Activated T-cell treated with anti-CD3 and anti-CD28 coated beads, Interleukin-2, amount 50 U/mL, for 1 hour (primary cell): ENCODE data around the gene SSBP3.

ENCODE experiments used
- DNase-seq: peaks from one replicate; pipeline ENCODE4 v3.0.0-alpha.2; 2020

The SSBP3 gene

GRCh38 chr1:54282101-54282847, 123.9 kb downstream of the SSBP3 start:
- DNase-seq: no peak

GRCh38 chr1:54280651-54281050, 125.5 kb downstream of the SSBP3 start:
- DNase-seq: no peak

- DNase-seq: no peak
These were observed 126.7 kb downstream of the SSBP3 start for GRCh38 chr1:54279457-54279856.

DNA sequence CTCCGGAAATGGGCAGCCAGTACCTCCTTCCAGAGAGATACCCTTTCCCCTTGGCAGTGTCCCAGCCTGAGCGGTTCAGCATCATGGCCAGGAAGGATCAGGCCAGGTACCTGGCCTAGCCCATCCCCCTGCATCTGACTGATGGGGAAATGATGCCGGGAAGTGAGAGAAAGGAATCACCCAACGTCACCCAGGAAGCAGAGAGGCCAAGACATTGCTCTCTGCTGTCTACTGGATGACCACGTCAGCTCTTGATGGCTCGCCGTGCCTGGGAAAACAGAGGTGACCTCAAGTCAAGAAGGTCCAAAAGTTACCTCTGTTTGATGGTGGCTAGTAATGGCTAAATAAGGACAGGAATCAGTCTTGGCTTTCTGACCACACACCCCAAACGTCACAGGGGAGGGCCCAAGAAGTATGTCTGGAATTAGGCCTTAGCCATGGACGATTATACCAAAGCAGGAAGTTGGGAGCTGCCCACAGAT, 127.2 kb downstream of the SSBP3 start:
- DNase-seq: no peak

DNA sequence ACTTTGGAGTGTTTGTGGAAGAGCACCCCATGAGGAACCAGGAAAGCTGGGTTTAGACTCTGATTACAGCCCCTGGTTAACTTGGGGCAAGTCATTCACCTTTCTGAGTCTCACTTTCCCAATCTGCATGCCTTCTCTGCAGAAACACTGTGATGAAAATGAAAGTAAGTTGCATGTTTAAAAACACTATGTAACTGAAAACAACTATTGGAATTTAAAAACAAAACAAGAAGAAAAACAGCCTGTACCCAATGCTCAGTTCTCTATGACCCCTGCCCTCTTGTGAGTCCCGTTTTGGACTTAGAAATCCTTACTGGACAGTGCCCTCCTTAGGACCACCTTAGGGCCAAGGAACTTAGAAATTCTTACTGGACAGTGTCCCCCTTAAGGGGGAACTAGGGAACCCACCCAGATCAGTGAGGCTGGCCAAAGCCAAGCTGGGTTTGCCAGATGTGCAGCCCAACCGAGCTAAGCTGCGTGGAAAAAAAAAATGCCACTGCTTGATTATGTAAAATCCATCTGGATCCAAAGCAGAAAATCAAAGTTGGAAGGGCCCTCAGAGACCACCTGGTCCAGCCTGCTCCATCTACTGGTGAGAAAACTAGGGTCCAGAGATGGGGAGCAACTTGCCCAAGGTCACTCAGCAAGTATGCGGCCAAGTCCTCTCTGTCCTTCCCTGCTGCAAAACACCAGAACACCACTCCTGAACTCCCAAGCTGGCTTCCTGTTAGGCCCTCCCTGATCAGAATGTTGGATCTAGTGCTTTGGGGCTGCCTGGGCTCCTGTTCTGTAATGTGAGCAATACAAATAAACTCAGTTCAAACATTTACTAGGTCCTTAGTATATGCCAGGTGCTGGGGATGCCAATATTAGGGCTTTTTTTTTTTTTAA, 128.5 kb downstream of the SSBP3 start:
- no peak for DNase-seq

GRCh38 chr1:54276617-54277450, 129.4 kb downstream of the SSBP3 start:
- DNase-seq: no peak

GRCh38 chr1:54275349-54275748, 130.8 kb downstream of the SSBP3 start:
- DNase-seq: no peak

- no peak for DNase-seq
These were observed 131.3 kb downstream of the SSBP3 start for GRCh38 chr1:54274881-54275280.

GRCh38 chr1:54274448-54274847, 131.7 kb downstream of the SSBP3 start:
- no peak for DNase-seq

- no peak for DNase-seq
These were observed 132.4 kb downstream of the SSBP3 start for GRCh38 chr1:54273795-54274163.

GRCh38 chr1:54273092-54273794, 133.0 kb downstream of the SSBP3 start:
- DNase-seq: no peak

DNA sequence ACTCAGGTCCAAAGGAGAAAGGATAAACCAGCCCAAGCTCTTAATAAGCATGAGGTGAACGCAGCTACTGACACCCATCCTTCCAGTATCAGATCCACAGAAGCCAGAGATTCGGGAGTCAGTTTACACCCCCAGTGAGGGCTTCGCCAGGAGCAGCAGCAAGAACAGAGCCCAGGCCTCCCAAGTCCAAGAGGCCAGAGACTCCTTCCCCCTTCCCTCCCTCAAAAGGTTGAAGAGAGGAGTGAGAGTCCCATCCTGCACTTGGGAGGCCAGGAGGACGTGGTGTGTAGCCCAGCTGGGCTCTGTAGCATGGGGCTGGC, 133.5 kb downstream of the SSBP3 start:
- no peak for DNase-seq

DNA sequence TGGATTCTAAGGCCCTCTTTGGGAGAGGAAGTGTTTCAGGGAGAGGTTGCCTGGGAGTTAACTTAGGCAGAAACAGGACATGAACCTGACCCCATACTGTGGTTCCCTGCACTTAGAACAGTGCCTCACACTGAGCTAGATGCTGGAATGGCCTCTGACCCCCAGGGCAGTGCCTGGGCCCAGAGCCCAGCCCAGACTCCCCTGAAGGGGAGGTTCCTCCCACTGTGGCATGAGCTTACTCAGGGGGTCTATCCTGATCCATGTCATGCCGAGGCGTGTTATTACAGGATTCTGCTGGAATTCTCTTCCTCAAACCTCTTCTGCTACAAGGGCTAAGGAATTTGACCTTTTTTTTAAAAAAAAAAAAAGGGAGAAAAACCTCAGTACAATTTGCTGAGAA, 134.1 kb downstream of the SSBP3 start:
- DNase-seq: no peak

DNA sequence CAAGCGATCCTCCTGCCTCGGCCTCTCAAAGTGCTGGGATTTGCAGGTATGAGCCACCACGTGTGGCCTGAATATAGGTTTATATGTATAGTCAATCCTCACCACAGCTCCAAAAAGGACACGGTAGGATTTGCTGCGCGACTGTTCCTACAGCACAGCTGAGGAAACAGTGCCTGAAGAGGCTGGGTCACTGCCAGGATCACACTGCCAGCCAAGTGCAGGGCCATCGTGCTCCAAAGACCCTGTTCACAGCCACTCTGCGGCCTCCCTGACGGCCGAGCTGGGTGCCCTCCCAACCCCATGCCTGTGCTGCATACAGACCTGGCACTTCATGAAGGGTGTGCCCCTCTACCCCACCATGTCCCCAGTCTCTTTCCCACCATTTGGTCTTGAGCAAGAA, 134.9 kb downstream of the SSBP3 start:
- no peak for DNase-seq

DNA sequence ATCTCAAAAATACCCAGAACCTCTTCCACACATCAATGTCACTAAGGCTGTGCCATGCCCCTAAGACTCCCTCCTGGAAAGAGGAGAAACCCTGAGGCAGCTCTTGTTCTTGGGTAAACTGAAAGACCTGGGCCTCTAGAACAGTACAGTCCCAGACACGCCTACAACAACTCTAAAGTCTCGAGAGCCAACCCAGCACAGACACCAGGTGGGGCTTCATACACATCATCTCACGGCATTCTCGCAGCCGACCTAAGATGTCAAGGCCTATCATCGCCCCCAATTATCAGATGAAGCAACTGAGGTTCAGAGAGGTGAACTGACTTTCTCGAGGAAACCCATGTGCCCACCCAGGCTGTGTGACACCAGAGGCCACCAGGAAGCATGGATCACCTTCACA, 135.7 kb downstream of the SSBP3 start:
- DNase-seq: no peak

DNA sequence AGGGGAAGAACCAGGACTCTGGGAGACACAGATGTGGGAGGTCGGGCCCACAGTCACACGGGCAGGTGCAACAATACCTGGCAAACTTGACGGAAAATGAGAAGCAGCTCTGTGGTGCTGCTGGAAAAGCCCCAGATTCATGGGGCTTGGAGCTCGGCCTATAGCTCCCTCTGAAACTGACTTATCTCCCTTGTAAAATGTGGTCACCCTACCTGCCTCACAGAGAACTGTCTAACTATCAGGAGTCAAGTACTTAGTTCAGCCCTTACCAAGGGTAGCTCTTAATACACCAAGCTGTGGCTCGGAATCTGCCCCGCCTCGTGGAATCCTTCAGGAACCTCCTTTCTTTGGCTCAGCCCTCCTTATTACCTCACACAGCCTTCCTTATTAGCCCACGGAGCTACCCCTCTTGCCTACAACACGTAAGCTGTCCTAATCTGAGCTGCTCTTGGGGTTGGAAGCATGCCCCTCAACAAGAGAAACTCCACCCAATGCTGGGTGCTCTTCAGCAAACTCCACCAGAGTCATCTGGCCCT, 137.4 kb downstream of the SSBP3 start:
- DNase-seq: no peak

GRCh38 chr1:54267815-54268761, 138.1 kb downstream of the SSBP3 start:
- no peak for DNase-seq

- no peak for DNase-seq
These were observed 139.3 kb downstream of the SSBP3 start for GRCh38 chr1:54266908-54267307.

- no peak for DNase-seq
These were observed 140.0 kb downstream of the SSBP3 start for GRCh38 chr1:54266195-54266594.

DNA sequence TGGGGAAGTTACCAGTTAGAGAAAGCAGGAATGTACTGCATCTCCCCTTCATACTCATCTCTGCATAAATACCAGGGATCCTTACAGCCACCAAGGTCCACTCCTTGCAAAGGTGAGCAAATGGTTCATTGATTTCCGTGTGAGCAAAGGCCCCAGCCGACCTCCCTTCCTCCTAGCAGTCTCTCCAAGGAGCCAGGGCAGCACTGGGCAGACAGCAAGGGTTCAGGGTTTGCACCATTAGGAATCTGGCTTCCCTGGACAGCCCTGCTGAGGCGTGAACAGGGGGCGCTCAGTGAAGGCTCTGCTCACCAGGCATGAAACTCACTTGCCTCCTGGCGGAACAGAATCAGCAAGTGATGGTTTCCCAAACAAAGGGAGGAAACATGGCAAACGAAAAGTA, 140.5 kb downstream of the SSBP3 start:
- no peak for DNase-seq

DNA sequence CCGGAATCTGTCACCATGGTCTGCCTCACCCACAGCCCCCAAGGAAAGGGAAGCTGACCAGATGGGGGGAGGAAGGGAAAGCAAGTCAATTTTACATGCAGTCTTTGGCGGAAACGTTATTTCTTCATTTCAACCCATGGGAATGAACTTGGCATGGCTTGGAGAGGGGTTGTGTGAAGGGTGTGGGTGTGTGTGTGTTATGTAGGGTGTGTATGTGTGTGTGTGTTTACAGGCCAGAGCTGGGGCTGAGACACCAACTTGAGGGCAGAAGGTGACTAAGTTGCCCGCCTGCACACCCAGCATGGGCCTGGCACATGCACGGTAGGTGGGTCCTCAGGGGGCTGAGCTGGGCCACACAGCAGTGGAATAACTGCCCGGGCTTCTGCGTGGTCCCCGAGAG, 141.1 kb downstream of the SSBP3 start:
- no peak for DNase-seq
